ENCODE measurements around the gene ZNF543. TPM values are rescaled to one million over a fixed set of nuclear protein-coding genes. Genes with fewer than 3 reads are reported as not detected.
"Not testable (repeated sequence)": the region's sequence is repeated elsewhere in the genome, so short reads cannot be mapped to it uniquely, and the experiment has no call there.

ZNF543 gene
- total RNA-seq (ENCODE audit: low replicate concordance): 9.5 and 11.6 TPM in 2 replicates

DNA sequence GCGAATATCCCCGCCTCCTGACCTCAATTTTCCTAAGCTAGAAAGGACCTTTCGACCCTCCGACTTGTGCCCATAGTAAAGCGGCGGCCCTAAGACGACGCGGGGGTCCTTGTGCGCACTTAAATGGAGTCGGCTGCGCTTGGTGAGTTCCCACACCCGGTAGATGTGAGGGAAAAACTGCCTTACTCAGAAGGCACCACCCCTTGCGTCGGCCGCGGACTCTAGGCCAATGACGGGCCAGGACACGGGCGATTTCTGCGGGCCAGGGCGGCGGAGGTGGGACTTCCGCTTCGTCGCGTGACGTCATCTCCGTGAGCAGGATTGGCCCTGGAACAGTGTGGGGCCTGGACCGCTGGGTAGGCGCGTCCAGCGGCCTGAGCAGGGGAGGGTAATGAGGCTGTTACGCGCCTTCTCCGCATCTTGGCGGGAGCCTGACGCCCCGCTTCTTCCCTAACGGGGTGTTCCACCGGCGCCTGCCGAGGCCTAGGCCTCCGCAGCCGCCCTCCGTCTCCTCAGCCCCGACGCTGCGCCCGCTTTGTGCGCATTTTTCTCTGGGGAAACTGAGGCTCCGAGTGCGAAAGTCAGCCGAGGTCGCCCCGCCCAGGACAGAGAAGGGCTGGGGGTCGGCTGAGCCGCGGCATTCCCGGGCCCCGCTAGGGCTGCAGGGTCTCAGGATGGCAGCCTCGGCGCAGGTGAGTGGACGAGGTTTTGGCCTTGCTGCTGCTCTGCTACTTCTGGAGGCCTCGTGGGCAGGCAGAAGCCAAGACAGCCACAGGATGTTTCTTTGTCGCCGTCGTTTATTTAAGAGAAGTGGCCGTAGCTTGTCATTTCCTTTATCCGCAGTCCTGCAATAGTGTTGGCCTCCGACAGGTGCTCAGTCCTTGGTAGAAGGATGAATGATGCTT, at the start of gene ZNF543:
ZNF543 (plus strand) TSS at position 293 of the 905 bp plus-strand sequence; CDS start at position 675, 382 bp downstream.
- peaks cover 19% of the 10 kb centered on the region for H3K4me1 ChIP-seq
- peaks cover 20% of the 10 kb centered on the region for H3K4me1 Mint-ChIP-seq
- no peaks in the 10 kb centered on the region for H3K9me3 ChIP-seq (ENCODE audit: low read depth)
- no peaks in the 10 kb centered on the region for H3K36me3 ChIP-seq
- peak within 1 kb of the TSS; percentile 87 for H3K4me2 ChIP-seq
- peaks cover 18% of the 10 kb centered on the region for H3F3A ChIP-seq (ENCODE audit: low read depth)
- peaks cover 23% of the 10 kb centered on the region for H3K27me3 ChIP-seq
- H4K20me1 ChIP-seq (ENCODE audit: low read depth): no peaks in the 10 kb centered on the region
- peak within 1 kb of the TSS; percentile 86 for H3K27ac Mint-ChIP-seq
- peak within 1 kb of the TSS; percentile 89 for H3K4me3 Mint-ChIP-seq
- H3K79me2 ChIP-seq (ENCODE audit: low read depth): peaks cover 26% of the 10 kb centered on the region
- H3K9ac ChIP-seq: peak within 1 kb of the TSS; percentile 93
- TF ChIP-seq, protein P1, sequence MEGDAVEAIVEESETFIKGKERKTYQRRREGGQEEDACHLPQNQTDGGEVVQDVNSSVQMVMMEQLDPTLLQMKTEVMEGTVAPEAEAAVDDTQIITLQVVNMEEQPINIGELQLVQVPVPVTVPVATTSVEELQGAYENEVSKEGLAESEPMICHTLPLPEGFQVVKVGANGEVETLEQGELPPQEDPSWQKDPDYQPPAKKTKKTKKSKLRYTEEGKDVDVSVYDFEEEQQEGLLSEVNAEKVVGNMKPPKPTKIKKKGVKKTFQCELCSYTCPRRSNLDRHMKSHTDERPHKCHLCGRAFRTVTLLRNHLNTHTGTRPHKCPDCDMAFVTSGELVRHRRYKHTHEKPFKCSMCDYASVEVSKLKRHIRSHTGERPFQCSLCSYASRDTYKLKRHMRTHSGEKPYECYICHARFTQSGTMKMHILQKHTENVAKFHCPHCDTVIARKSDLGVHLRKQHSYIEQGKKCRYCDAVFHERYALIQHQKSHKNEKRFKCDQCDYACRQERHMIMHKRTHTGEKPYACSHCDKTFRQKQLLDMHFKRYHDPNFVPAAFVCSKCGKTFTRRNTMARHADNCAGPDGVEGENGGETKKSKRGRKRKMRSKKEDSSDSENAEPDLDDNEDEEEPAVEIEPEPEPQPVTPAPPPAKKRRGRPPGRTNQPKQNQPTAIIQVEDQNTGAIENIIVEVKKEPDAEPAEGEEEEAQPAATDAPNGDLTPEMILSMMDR (IDR thresholded peaks at IDR 0.05): no peak
- TF ChIP-seq EZH2phosphoT487 (IDR thresholded peaks at IDR 0.05) (no peak), EZH2 (IDR thresholded peaks at IDR 0.05) (no peak)
- peak within 1 kb of the TSS; percentile 75 for H2AFZ ChIP-seq (replicated peaks)
- H3K4me3 ChIP-seq: peak within 1 kb of the TSS; percentile 77
- H3K9me3 Mint-ChIP-seq: no peaks in the 10 kb centered on the region
- peaks cover 6% of the 10 kb centered on the region for H3K36me3 Mint-ChIP-seq
- peak within 1 kb of the TSS; percentile 74 for H3K27ac ChIP-seq
- peaks cover 9% of the 10 kb centered on the region for H3K27me3 Mint-ChIP-seq (ENCODE audit: insufficient read depth, low read depth)
- DNase-seq (ENCODE audit: low spot score): peak; percentile 99

GRCh38 chr19:57271280-57271679, 49.0 kb upstream of the ZNF543 start:
- Histone ChIP-seq H3K27ac (no peak overlapping the region), H3K9ac (no peak overlapping the region), H4K20me1 (ENCODE audit: low read depth) (no peaks in the 10 kb centered on the region), H2AFZ (replicated peaks) (no peak overlapping the region), H3K27me3 (no peaks in the 10 kb centered on the region), H3F3A (ENCODE audit: low read depth) (no peaks in the 10 kb centered on the region), H3K36me3 (no peaks in the 10 kb centered on the region), H3K4me2 (no peak overlapping the region), H3K4me3 (no peak overlapping the region), H3K79me2 (ENCODE audit: low read depth) (no peaks in the 10 kb centered on the region), H3K9me3 (ENCODE audit: low read depth) (no peaks in the 10 kb centered on the region), H3K4me1 (no peaks in the 10 kb centered on the region)
- Mint-ChIP-seq H3K4me3 (no peak overlapping the region), H3K4me1 (no peaks in the 10 kb centered on the region), H3K27me3 (ENCODE audit: insufficient read depth, low read depth) (no peaks in the 10 kb centered on the region), H3K36me3 (peaks cover 6% of the 10 kb centered on the region), H3K9me3 (no peaks in the 10 kb centered on the region), H3K27ac (no peak overlapping the region)
- DNase-seq (ENCODE audit: low spot score): no peak
- TF ChIP-seq, protein P1 (IDR thresholded peaks at IDR 0.05): no peak

DNA sequence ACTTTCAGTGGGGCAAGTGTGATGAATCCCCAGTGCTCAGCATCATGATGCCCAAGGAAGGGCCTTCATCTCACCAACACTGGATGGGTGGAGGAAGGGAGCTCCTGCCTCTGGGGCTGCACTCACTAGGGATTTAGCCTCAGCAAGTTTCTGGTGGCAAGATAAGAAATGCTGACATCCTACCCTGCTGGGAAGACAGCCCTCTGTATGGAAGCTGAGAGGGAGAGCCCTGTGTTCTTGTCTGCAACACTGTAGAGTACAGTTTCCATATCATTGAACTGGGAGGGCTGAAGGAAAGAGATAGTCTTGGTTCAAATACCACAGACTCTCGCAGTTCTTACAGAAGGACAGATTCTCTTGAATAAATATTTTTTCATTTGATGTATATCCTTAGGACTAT, 47.3 kb upstream of the ZNF543 start:
- H3K36me3 Mint-ChIP-seq: peaks cover 6% of the 10 kb centered on the region
- no peaks in the 10 kb centered on the region for H3K4me1 ChIP-seq
- H3K27me3 Mint-ChIP-seq (ENCODE audit: insufficient read depth, low read depth): no peaks in the 10 kb centered on the region
- no peak overlapping the region for H3K4me3 ChIP-seq
- H3K4me2 ChIP-seq: no peak overlapping the region
- no peaks in the 10 kb centered on the region for H3K36me3 ChIP-seq
- no peak overlapping the region for H3K27ac ChIP-seq
- H2AFZ ChIP-seq (replicated peaks): no peak overlapping the region
- H4K20me1 ChIP-seq (ENCODE audit: low read depth): no peaks in the 10 kb centered on the region
- no peak overlapping the region for H3K27ac Mint-ChIP-seq
- H3K4me3 Mint-ChIP-seq: no peak overlapping the region
- no peaks in the 10 kb centered on the region for H3K27me3 ChIP-seq
- H3K79me2 ChIP-seq (ENCODE audit: low read depth): no peaks in the 10 kb centered on the region
- no peak for DNase-seq (ENCODE audit: low spot score)
- no peaks in the 10 kb centered on the region for H3K9me3 ChIP-seq (ENCODE audit: low read depth)
- TF ChIP-seq EZH2phosphoT487 (IDR thresholded peaks at IDR 0.05) (no peak), EZH2 (IDR thresholded peaks at IDR 0.05) (no peak)
- H3K9ac ChIP-seq: no peak overlapping the region
- peaks cover 6% of the 10 kb centered on the region for H3K4me1 Mint-ChIP-seq
- no peaks in the 10 kb centered on the region for H3F3A ChIP-seq (ENCODE audit: low read depth)
- no peaks in the 10 kb centered on the region for H3K9me3 Mint-ChIP-seq

DNA sequence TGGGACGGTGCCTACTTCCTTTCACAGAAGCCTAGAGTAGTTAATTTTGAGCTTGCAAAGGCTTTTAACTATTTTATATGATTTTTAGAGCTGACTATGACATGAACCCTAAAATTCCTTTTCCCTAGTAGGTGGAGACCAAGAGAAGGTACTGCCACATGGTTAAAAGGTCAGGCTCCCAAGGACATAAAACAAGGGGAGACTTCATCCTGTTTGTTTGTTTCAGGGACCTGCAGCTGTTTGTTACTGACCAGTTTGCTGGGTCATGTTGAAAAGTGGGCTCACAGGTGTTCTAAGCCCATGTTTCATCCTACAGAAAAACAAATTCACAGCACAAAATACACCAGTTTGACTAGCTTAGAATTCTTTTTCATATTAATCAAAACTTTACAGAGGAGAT, 43.8 kb upstream of the ZNF543 start:
- Mint-ChIP-seq H3K4me3 (no peak overlapping the region), H3K9me3 (no peaks in the 10 kb centered on the region), H3K27me3 (ENCODE audit: insufficient read depth, low read depth) (no peaks in the 10 kb centered on the region), H3K4me1 (peaks cover 13% of the 10 kb centered on the region), H3K36me3 (peaks cover 7% of the 10 kb centered on the region), H3K27ac (no peak overlapping the region)
- Histone ChIP-seq H4K20me1 (ENCODE audit: low read depth) (peaks cover 6% of the 10 kb centered on the region), H3K27me3 (no peaks in the 10 kb centered on the region), H3K36me3 (no peaks in the 10 kb centered on the region), H3K4me3 (no peak overlapping the region), H3F3A (ENCODE audit: low read depth) (peaks cover 5% of the 10 kb centered on the region), H3K4me2 (no peak overlapping the region), H3K9ac (no peak overlapping the region), H3K79me2 (ENCODE audit: low read depth) (peaks cover 11% of the 10 kb centered on the region), H3K9me3 (ENCODE audit: low read depth) (no peaks in the 10 kb centered on the region), H3K4me1 (no peaks in the 10 kb centered on the region), H3K27ac (no peak overlapping the region), H2AFZ (replicated peaks) (no peak overlapping the region)
- TF ChIP-seq, protein P1 (IDR thresholded peaks at IDR 0.05): no peak
- DNase-seq (ENCODE audit: low spot score): no peak

DNA sequence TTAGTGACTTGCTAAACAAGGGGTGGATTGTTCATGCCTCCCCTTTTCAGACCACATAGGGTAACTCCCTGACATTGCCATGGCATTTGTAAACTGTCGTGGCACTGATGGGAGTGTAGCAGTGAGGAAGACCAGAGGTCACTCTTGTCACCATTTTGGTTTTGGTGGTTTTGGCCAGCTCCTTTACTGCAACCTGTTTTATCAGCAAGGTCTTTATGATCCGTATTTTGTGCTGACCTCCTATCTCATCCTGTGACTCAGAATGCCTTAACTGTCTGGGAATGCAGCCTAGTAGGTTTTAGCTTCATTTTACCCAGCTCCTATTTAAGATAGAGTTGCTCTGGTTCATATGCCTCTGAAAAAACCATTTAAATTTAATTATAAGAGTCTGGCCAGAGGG, 41.8 kb upstream of the ZNF543 start:
- not testable (repeated sequence) for H3K27ac Mint-ChIP-seq; H3K27me3 ChIP-seq; H3K9ac ChIP-seq; H3K27ac ChIP-seq; H3K4me1 ChIP-seq; DNase-seq (ENCODE audit: low spot score); H2AFZ ChIP-seq (replicated peaks); H3K27me3 Mint-ChIP-seq (ENCODE audit: insufficient read depth, low read depth); H3F3A ChIP-seq (ENCODE audit: low read depth); H3K9me3 ChIP-seq (ENCODE audit: low read depth); H3K4me3 Mint-ChIP-seq; H3K4me2 ChIP-seq; H3K4me3 ChIP-seq; H3K36me3 ChIP-seq; H3K9me3 Mint-ChIP-seq
- peaks cover 17% of the 10 kb centered on the region for H4K20me1 ChIP-seq (ENCODE audit: low read depth)
- Mint-ChIP-seq H3K4me1 (peaks cover 21% of the 10 kb centered on the region), H3K36me3 (peaks cover 14% of the 10 kb centered on the region)
- peaks cover 31% of the 10 kb centered on the region for H3K79me2 ChIP-seq (ENCODE audit: low read depth)

Data from neural progenitor cell (in vitro differentiated cells).